ENCODE results near the gene LRWD1. TPM values are rescaled to one million over a fixed set of nuclear protein-coding genes. Genes with fewer than 3 reads are reported as not detected.

The LRWD1 gene
- total and polyA plus RNA-seq, 2 of the 13 experiments (the other 11 are each of a cell fraction or from before 2014, with no cell fraction given) = 8.5 to 16.3 TPM

- POLR2A ChIA-PET = no interaction called here
- FAIRE-seq = no peak
Observed at GRCh38 chr7:102436118-102436517, 28.7 kb upstream of the LRWD1 start.

More at GRCh38 chr7:102436118-102436517, 28.7 kb upstream of the LRWD1 start:
- Histone ChIP-seq H3K27me3 (ENCODE audit: control insufficient read depth in 1 of 2, insufficient read depth in 2 of 2, low read length in 2 of 2) (no peaks in the 10 kb centered on the region), H3K9ac (ENCODE audit: insufficient read depth, low read depth, low read length) (no peak overlapping the region), H3K9me3 (ENCODE audit: low read length) (no peaks in the 10 kb centered on the region), H3K4me2 (ENCODE audit: low read depth, low read length) (no peak overlapping the region), H3K36me3 (replicated peaks in 1 of 2; ENCODE audit: control insufficient read depth in 1 of 2, insufficient read depth in 2 of 2, low read length in 2 of 2) (no peaks in the 10 kb centered on the region), H4K20me1 (ENCODE audit: insufficient read depth, low read length) (no peaks in the 10 kb centered on the region), H3K27ac (ENCODE audit: extremely low read length, insufficient read depth, low read length) (no peak overlapping the region), H3K4me1 (ENCODE audit: insufficient read depth, low read length) (peaks cover 41% of the 10 kb centered on the region), H3K4me3 (replicated peaks in 1 of 3; ENCODE audit: insufficient read depth in 1 of 3, low read depth in 2 of 3, low read length in 3 of 3) (no peak overlapping the region), H2AFZ (ENCODE audit: low read length) (no peak overlapping the region), H3K79me2 (ENCODE audit: insufficient read depth, low read length) (no peaks in the 10 kb centered on the region)
- in situ Hi-C loops (cut with HindIII; ENCODE audit: extremely low pct_ligation_motif_present, low pct_unique_long_range_greater_than_20kb) = no loop called here
- ATAC-seq (no peak), DNase-seq (ENCODE audit: low spot score) (no peak)
- WGBS (ENCODE audit: low lambda C conversion rate) = 92% methylated on average over 10 of the region's 10 CpGs
- CTCF ChIA-PET (ENCODE audit: low intra/inter-chr PET ratio, low total read pairs) = no interaction called here
- TF ChIP-seq CEBPZ (IDR thresholded peaks at IDR 0.05; ENCODE audit: low read length) (no peak), ZNF280B (CRISPR knock-in tag; IDR thresholded peaks at IDR 0.05; ENCODE audit: borderline replicate concordance) (no peak), PREB (CRISPR knock-in tag; IDR thresholded peaks at IDR 0.05) (no peak), ZNF234 (CRISPR knock-in tag; conservative IDR thresholded peaks at IDR 0.05) (no peak), EZH2 (conservative IDR thresholded peaks at IDR 0.05; ENCODE audit: low read depth, low read length) (no peak)
- intact Hi-C loops (cut with micrococcal nuclease; ENCODE audit: unreplicated experiment) = no loop called here
- no TSS peak for BruUV-seq (replicated peaks)
